Measurements from ENCODE around the gene KRT4.

KRT4 gene

GRCh38 chr12:52806169-52806811, 7.6 kb downstream of the KRT4 start:
- no peak for DNase-seq
- Mint-ChIP-seq H3K9me3 (no peaks in the 10 kb centered on the region), H3K36me3 (ENCODE audit: low read depth) (no peaks in the 10 kb centered on the region), H3K4me1 (peaks cover 11% of the 10 kb centered on the region), H3K27me3 (ENCODE audit: low read depth, poor library complexity) (peaks cover 24% of the 10 kb centered on the region), H3K27ac (no peak overlapping the region), H3K4me3 (no peak overlapping the region)
- TF ChIP-seq, protein P1, sequence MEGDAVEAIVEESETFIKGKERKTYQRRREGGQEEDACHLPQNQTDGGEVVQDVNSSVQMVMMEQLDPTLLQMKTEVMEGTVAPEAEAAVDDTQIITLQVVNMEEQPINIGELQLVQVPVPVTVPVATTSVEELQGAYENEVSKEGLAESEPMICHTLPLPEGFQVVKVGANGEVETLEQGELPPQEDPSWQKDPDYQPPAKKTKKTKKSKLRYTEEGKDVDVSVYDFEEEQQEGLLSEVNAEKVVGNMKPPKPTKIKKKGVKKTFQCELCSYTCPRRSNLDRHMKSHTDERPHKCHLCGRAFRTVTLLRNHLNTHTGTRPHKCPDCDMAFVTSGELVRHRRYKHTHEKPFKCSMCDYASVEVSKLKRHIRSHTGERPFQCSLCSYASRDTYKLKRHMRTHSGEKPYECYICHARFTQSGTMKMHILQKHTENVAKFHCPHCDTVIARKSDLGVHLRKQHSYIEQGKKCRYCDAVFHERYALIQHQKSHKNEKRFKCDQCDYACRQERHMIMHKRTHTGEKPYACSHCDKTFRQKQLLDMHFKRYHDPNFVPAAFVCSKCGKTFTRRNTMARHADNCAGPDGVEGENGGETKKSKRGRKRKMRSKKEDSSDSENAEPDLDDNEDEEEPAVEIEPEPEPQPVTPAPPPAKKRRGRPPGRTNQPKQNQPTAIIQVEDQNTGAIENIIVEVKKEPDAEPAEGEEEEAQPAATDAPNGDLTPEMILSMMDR (IDR thresholded peaks at IDR 0.05) = no peak

DNA sequence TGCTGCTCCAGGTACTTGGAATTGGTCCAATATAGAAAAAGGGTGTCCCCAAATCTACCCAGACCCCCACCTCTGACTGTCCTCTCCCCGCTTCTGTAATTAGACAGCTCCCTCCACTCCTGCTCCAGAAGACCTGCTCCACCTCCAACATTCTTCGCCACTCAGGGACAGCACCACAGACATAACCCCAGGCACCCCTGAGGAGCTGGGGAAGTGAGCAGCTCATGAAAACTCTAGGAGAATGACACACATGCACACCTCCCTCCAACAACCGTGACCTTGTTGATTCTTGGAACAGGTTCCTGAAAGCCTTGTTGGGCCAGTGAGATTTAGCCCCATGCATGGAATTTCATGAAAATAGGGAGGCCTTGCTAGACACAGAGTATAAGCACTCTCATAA, 8.2 kb downstream of the KRT4 start:
- Mint-ChIP-seq H3K9me3 (no peaks in the 10 kb centered on the region), H3K27me3 (ENCODE audit: low read depth, poor library complexity) (peaks cover 27% of the 10 kb centered on the region), H3K4me3 (no peak overlapping the region), H3K27ac (no peak overlapping the region), H3K36me3 (ENCODE audit: low read depth) (no peaks in the 10 kb centered on the region), H3K4me1 (peaks cover 11% of the 10 kb centered on the region)
- TF ChIP-seq, protein P1 (IDR thresholded peaks at IDR 0.05) = no peak
- no peak for DNase-seq

- Mint-ChIP-seq H3K27me3 (ENCODE audit: low read depth, poor library complexity) (peaks cover 27% of the 10 kb centered on the region), H3K4me1 (peaks cover 11% of the 10 kb centered on the region), H3K36me3 (ENCODE audit: low read depth) (no peaks in the 10 kb centered on the region), H3K9me3 (no peaks in the 10 kb centered on the region), H3K4me3 (no peak overlapping the region), H3K27ac (no peak overlapping the region)
- TF ChIP-seq, protein P1 (IDR thresholded peaks at IDR 0.05) = no peak
- no peak for DNase-seq
Observed at GRCh38 chr12:52805000-52805399, 8.9 kb downstream of the KRT4 start.

GRCh38 chr12:52802442-52802841, 11.5 kb downstream of the KRT4 start:
- TF ChIP-seq, protein P1 (IDR thresholded peaks at IDR 0.05) = no peak
- DNase-seq = no peak
- peaks cover 11% of the 10 kb centered on the region for H3K4me1 Mint-ChIP-seq
- no peaks in the 10 kb centered on the region for H3K36me3 Mint-ChIP-seq (ENCODE audit: low read depth)
- H3K27me3 Mint-ChIP-seq (ENCODE audit: low read depth, poor library complexity) = peaks cover 11% of the 10 kb centered on the region
- H3K4me3 Mint-ChIP-seq = no peak overlapping the region
- H3K27ac Mint-ChIP-seq = no peak overlapping the region
- no peaks in the 10 kb centered on the region for H3K9me3 Mint-ChIP-seq

GRCh38 chr12:52801773-52802172, 12.1 kb downstream of the KRT4 start:
- Mint-ChIP-seq H3K4me1 (peaks cover 11% of the 10 kb centered on the region), H3K36me3 (ENCODE audit: low read depth) (no peaks in the 10 kb centered on the region), H3K9me3 (no peaks in the 10 kb centered on the region), H3K4me3 (no peak overlapping the region), H3K27ac (no peak overlapping the region), H3K27me3 (ENCODE audit: low read depth, poor library complexity) (peaks cover 11% of the 10 kb centered on the region)
- TF ChIP-seq, protein P1 (IDR thresholded peaks at IDR 0.05) = no peak
- no peak for DNase-seq

- no peaks in the 10 kb centered on the region for H3K36me3 Mint-ChIP-seq (ENCODE audit: low read depth)
- no peak overlapping the region for H3K4me3 Mint-ChIP-seq
- TF ChIP-seq, protein P1 (IDR thresholded peaks at IDR 0.05) = no peak
- H3K9me3 Mint-ChIP-seq = no peaks in the 10 kb centered on the region
- H3K4me1 Mint-ChIP-seq = peaks cover 6% of the 10 kb centered on the region
- H3K27ac Mint-ChIP-seq = no peak overlapping the region
- DNase-seq = no peak
- H3K27me3 Mint-ChIP-seq (ENCODE audit: low read depth, poor library complexity) = peaks cover 11% of the 10 kb centered on the region
Observed at GRCh38 chr12:52800259-52800917, 13.5 kb downstream of the KRT4 start.

All from nephron progenitor cell (in vitro differentiated cells).